Upper lobe of left lung (tissue), 4 donors: ENCODE measurements around the gene UQCRFS1.

ENCODE experiments used
- EP300 ChIP-seq, 4 donors: sonication (generic); formaldehyde crosslinking; IDR thresholded peaks; one replicate each; pipeline ENCODE4 v1.5.1; 2017; ENCODE audit warnings: antibody characterized with exemption in 4 of 4, control low read depth in 2 of 4
- POLR2A ChIP-seq, 4 donors: fragments of 450-650 bp; IDR thresholded peaks; one replicate each; pipeline ENCODE4 v1.5.1; 2016 to 2017; ENCODE audit warnings: antibody characterized with exemption in 4 of 4, mild to moderate bottlenecking in 2 of 4
- POLR2AphosphoS5 ChIP-seq, 2 donors: sonication (generic); formaldehyde crosslinking; IDR thresholded peaks; one replicate each; pipeline ENCODE4 v1.5.1; 2017; ENCODE audit warnings: antibody characterized with exemption in 2 of 2
- TF ChIP-seq, protein P1 (sequence below), 6 experiments: fragments of 450-650 bp in 4 of 6; fragments of 200-600 bp in 2 of 6; sonication (generic) in 2 of 6; IDR thresholded peaks; one replicate each; pipeline ENCODE4 v1.5.1; 2016 to 2019; ENCODE audit warnings: antibody characterized with exemption in 6 of 6

DNA sequence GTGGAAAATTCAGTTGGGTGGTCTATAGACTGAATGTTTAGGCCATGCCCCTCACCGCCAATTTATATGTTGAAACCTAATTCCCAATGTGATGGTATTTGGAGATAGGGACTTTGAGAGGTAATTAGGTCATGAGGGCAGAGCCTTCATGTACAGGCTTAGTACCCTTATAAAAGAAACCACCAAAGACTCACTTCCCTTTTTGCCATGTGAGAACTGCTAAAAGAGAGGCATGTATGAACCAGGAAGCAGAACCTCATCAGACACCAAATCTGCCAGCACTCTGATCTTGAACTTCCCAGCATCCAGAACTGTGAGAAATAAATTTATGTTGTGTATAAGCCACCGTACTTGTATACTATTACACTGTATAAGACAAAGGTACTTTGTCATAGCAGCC, 40.6 kb downstream of the UQCRFS1 start:
- TF ChIP-seq, protein P1, sequence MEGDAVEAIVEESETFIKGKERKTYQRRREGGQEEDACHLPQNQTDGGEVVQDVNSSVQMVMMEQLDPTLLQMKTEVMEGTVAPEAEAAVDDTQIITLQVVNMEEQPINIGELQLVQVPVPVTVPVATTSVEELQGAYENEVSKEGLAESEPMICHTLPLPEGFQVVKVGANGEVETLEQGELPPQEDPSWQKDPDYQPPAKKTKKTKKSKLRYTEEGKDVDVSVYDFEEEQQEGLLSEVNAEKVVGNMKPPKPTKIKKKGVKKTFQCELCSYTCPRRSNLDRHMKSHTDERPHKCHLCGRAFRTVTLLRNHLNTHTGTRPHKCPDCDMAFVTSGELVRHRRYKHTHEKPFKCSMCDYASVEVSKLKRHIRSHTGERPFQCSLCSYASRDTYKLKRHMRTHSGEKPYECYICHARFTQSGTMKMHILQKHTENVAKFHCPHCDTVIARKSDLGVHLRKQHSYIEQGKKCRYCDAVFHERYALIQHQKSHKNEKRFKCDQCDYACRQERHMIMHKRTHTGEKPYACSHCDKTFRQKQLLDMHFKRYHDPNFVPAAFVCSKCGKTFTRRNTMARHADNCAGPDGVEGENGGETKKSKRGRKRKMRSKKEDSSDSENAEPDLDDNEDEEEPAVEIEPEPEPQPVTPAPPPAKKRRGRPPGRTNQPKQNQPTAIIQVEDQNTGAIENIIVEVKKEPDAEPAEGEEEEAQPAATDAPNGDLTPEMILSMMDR (IDR thresholded peaks at IDR 0.05): no peak
- TF ChIP-seq POLR2AphosphoS5 (IDR thresholded peaks at IDR 0.05) (no peak), POLR2A (IDR thresholded peaks at IDR 0.05) (no peak), EP300 (IDR thresholded peaks at IDR 0.05) (no peak)
